IMR-90 (cell line): ENCODE measurements around the gene DTNA. TPM values are rescaled to one million over a fixed set of nuclear protein-coding genes. Genes with fewer than 3 reads are reported as not detected.

ENCODE experiments used
- ATAC-seq: fragments of 200-7000 bp; cut with Tn5 transposase; 2 replicates; pipeline ENCODE4 v1.9.1; 2020; ENCODE audit warnings: low read depth, mild to moderate bottlenecking, moderate library complexity
- BruUV-seq: library from RNA; stranded (reverse); fragments of 400-500 nt; replicated peaks from 2 replicates; lab custom pipeline; 2021; lab: Mats Ljungman, UMichigan
- CTCF ChIA-PET: fragments of 300-600 bp; formaldehyde crosslinking; extraction: SDS; loops from one replicate; lab custom pipeline; 2021; ENCODE audit warnings: antibody characterized with exemption; lab: Yijun Ruan, JAX
- POLR2A ChIA-PET: fragments of 300-600 bp; sonication (Branson Sonifier 250); formaldehyde crosslinking; loops from one replicate; lab custom pipeline; 2022; ENCODE audit warnings: antibody characterized with exemption; ENCODE audit not compliant: unreplicated experiment; lab: Charles Lee
- DNase-seq: peaks from one replicate; pipeline ENCODE4 v3.0.0; 2013
- H2AFZ ChIP-seq: replicated peaks from 2 replicates; pipeline ENCODE3; 2013; ENCODE audit warnings: low read length, mild to moderate bottlenecking; ENCODE audit not compliant: poor library complexity
- H2AK5ac ChIP-seq: 2 replicates; pipeline ENCODE4 v1.6.1; 2013; ENCODE audit warnings: low read depth, low read length, inconsistent platforms
- H2AK9ac ChIP-seq: replicated peaks from 2 replicates; pipeline ENCODE3; 2013; ENCODE audit warnings: mild to moderate bottlenecking, low read depth, low read length, moderate library complexity; ENCODE audit not compliant: poor library complexity
- H2BK120ac ChIP-seq: 2 replicates; pipeline ENCODE4 v1.6.1; 2013; ENCODE audit warnings: low read depth, low read length, inconsistent platforms
- H2BK15ac ChIP-seq: 3 replicates; pipeline ENCODE4 v1.6.1; 2013; ENCODE audit warnings: low read depth, low read length, inconsistent platforms
- H2BK20ac ChIP-seq: 2 replicates; pipeline ENCODE4 v1.6.1; 2013; ENCODE audit warnings: low read depth, mild to moderate bottlenecking, inconsistent platforms, low read length, moderate library complexity
- H2BK5ac ChIP-seq: 2 replicates; pipeline ENCODE4 v1.6.1; 2013; ENCODE audit warnings: mild to moderate bottlenecking, low read depth, low read length, inconsistent platforms; ENCODE audit not compliant: poor library complexity, severe bottlenecking
- H3K14ac ChIP-seq: replicated peaks from 2 replicates; pipeline ENCODE4 v1.6.1; 2013; ENCODE audit warnings: low read depth, low read length, inconsistent platforms
- H3K18ac ChIP-seq: 2 replicates; pipeline ENCODE4 v1.6.1; 2013; ENCODE audit warnings: low read depth, low read length, control low read depth
- H3K23ac ChIP-seq: 2 replicates; pipeline ENCODE4 v1.6.1; 2013; ENCODE audit warnings: low read depth, low read length, inconsistent platforms
- H3K27ac ChIP-seq: 2 replicates; pipeline ENCODE4 v1.5.1; 2013; ENCODE audit warnings: mild to moderate bottlenecking, control low read depth, low read length; ENCODE audit not compliant: insufficient read depth
- H3K27me3 ChIP-seq: 2 replicates; pipeline ENCODE4 v1.6.1; 2013; ENCODE audit warnings: low read length; ENCODE audit not compliant: control insufficient read depth, insufficient read depth
- H3K36me3 ChIP-seq: 2 replicates; pipeline ENCODE4 v1.6.1; 2013; ENCODE audit warnings: low read length, mixed read lengths; ENCODE audit not compliant: control insufficient read depth, insufficient read depth
- H3K4ac ChIP-seq: 2 replicates; pipeline ENCODE4 v1.6.1; 2013; ENCODE audit warnings: low read depth, low read length, inconsistent platforms
- H3K4me1 ChIP-seq: 2 replicates; pipeline ENCODE4 v1.6.1; 2013; ENCODE audit warnings: low read length, mixed read lengths; ENCODE audit not compliant: control insufficient read depth, insufficient read depth
- H3K4me2 ChIP-seq: 2 replicates; pipeline ENCODE4 v1.6.1; 2013; ENCODE audit warnings: low read depth, mild to moderate bottlenecking, control low read depth, low read length, moderate library complexity
- H3K4me3 ChIP-seq: 2 replicates; pipeline ENCODE4 v1.5.1; 2013; ENCODE audit warnings: low read depth, mild to moderate bottlenecking, control low read depth, low read length, moderate library complexity; ENCODE audit not compliant: insufficient read depth
- H3K56ac ChIP-seq: 2 replicates; pipeline ENCODE4 v1.6.1; 2013; ENCODE audit warnings: low read length, inconsistent platforms; ENCODE audit not compliant: insufficient read depth; ENCODE audit errors: extremely low read depth
- H3K79me1 ChIP-seq, 2 experiments: 2 replicates each; pipeline ENCODE4 v1.6.1; 2013; ENCODE audit warnings: low read length in 2 of 2, inconsistent platforms in 1 of 2, low read depth in 1 of 2
- H3K9ac ChIP-seq: 2 replicates; pipeline ENCODE4 v1.6.1; 2013; ENCODE audit warnings: low read depth, low read length, control low read depth
- H3K9me1 ChIP-seq: 2 replicates; pipeline ENCODE4 v1.6.1; 2013; ENCODE audit warnings: low read length, inconsistent platforms; ENCODE audit not compliant: insufficient read depth
- H3K9me3 ChIP-seq: 2 replicates; pipeline ENCODE4 v1.6.1; 2013; ENCODE audit warnings: low read length; ENCODE audit not compliant: control insufficient read depth, insufficient read depth
- H4K20me1 ChIP-seq: 2 replicates; pipeline ENCODE4 v1.6.1; 2013; ENCODE audit warnings: low read length, inconsistent platforms; ENCODE audit not compliant: insufficient read depth
- H4K5ac ChIP-seq: 2 replicates; pipeline ENCODE4 v1.6.1; 2013; ENCODE audit warnings: mild to moderate bottlenecking, low read depth, low read length, control low read depth
- H4K8ac ChIP-seq, 2 experiments: 2 replicates each; pipeline ENCODE4 v1.6.1; 2013; ENCODE audit warnings: low read depth in 2 of 2, low read length in 2 of 2, control low read depth in 1 of 2, inconsistent platforms in 1 of 2
- H4K91ac ChIP-seq: 2 replicates; pipeline ENCODE4 v1.6.1; 2013; ENCODE audit warnings: low read depth, low read length, inconsistent platforms; ENCODE audit not compliant: insufficient read depth
- BHLHE40 ChIP-seq: fragments of 150-350 bp; IDR thresholded peaks from 2 replicates; pipeline ENCODE4 v1.6.1; 2016; ENCODE audit warnings: mild to moderate bottlenecking, low read depth, low read length
- CEBPB ChIP-seq: IDR thresholded peaks from 2 replicates; pipeline ENCODE4 v1.6.1; 2012; ENCODE audit warnings: low read depth, low read length, improper control_type of control experiment
- CTCF ChIP-seq: conservative IDR thresholded peaks from 2 replicates; pipeline ENCODE4 v1.5.1; 2012; ENCODE audit warnings: mild to moderate bottlenecking, low read depth, low read length, improper control_type of control experiment
- ELK1 ChIP-seq: fragments of 150-350 bp; IDR thresholded peaks from 2 replicates; pipeline ENCODE4 v1.6.1; 2016; ENCODE audit warnings: low read depth, mild to moderate bottlenecking, low read length, moderate library complexity, borderline replicate concordance
- MAFK ChIP-seq: IDR thresholded peaks from 2 replicates; pipeline ENCODE4 v1.6.1; 2012; ENCODE audit warnings: low read depth, low read length, improper control_type of control experiment
- MAZ ChIP-seq: IDR thresholded peaks from 2 replicates; pipeline ENCODE4 v1.6.1; 2012; ENCODE audit warnings: low read depth, mild to moderate bottlenecking, low read length, improper control_type of control experiment, moderate library complexity, borderline replicate concordance
- NFE2L2 ChIP-seq: fragments of 150-350 bp; IDR thresholded peaks from 2 replicates; pipeline ENCODE4 v1.6.1; 2016; ENCODE audit warnings: low read depth, mild to moderate bottlenecking, low read length
- POLR2A ChIP-seq: IDR thresholded peaks from 2 replicates; pipeline ENCODE4 v1.6.1; 2012; ENCODE audit warnings: mild to moderate bottlenecking, low read depth, low read length
- RCOR1 ChIP-seq: IDR thresholded peaks from 2 replicates; pipeline ENCODE4 v1.6.1; 2012; ENCODE audit warnings: mild to moderate bottlenecking, low read length, improper control_type of control experiment; ENCODE audit not compliant: insufficient replicate concordance
- RFX5 ChIP-seq: IDR thresholded peaks from 2 replicates; pipeline ENCODE4 v1.8.0; 2012; ENCODE audit warnings: low read depth, mild to moderate bottlenecking, low read length, moderate library complexity
- SMC3 ChIP-seq: fragments of 150-350 bp; IDR thresholded peaks from 2 replicates; pipeline ENCODE4 v1.6.1; 2016; ENCODE audit warnings: low read depth, mild to moderate bottlenecking, antibody characterized with exemption, low read length, moderate library complexity
- whole genome bisulfite sequencing, 2 experiments: methylation state at CpG; one replicate each; pipeline versions ENCODE4 v1.1.5 to v1.1.7; 2013; ENCODE audit warnings: missing lambda C conversion rate in 2 of 2; ENCODE audit not compliant: insufficient read length in 1 of 2; ENCODE audit errors: extremely low coverage in 2 of 2; 5-methylcytosine and 5-hydroxymethylcytosine counted together
- dilution Hi-C: fragments of 300-500 bp; cut with HindIII; formaldehyde crosslinking; loops from one replicate; pipeline ENCODE4 v1.14.3; 2018; ENCODE audit warnings: low sequenced_read_pairs; ENCODE audit not compliant: unreplicated experiment
- in situ Hi-C: fragments of 300-500 bp; cut with MboI; formaldehyde crosslinking; loops from 3 replicates; pipeline ENCODE4 v1.14.3; 2019; ENCODE audit warnings: low sequenced_read_pairs, inconsistent platforms, mixed read lengths
- intact Hi-C: fragments of 100-400 bp; cut with micrococcal nuclease; formaldehyde crosslinking; loops from 2 replicates; pipeline ENCODE4 v1.10.0; 2022
- polyA plus RNA-seq, 3 experiments: library from polyadenylated mRNA; depleted of rRNA; stranded (reverse); fragments of >200 nt; gene quantifications; 2 replicates each; pipeline ENCODE4 v1.2.3, GENCODE V29; 2012; ENCODE audit warnings: low replicate concordance in 1 of 3
- total RNA-seq: library from RNA; depleted of rRNA; stranded (reverse); fragments of >200 nt; gene quantifications from 2 replicates; pipeline ENCODE4 v1.2.3, GENCODE V29; 2012

DTNA gene
- total and polyA plus RNA-seq, 2 of the 4 experiments (the other 2 are of a cell fraction) = 9.5 to 10.8 TPM

- no peak overlapping the region for H3K4ac ChIP-seq
- H3K18ac ChIP-seq = no peak overlapping the region
- H3K4me2 ChIP-seq = no peak overlapping the region
- H2BK120ac ChIP-seq = no peak overlapping the region
- no peaks in the 10 kb centered on the region for H4K20me1 ChIP-seq
- H2AK9ac ChIP-seq = no peak overlapping the region
- no peak overlapping the region for H2BK20ac ChIP-seq
- H3K4me1 ChIP-seq = peaks cover 2% of the 10 kb centered on the region; the same call in 1 of the 2 replicates
- H3K56ac ChIP-seq = no peak overlapping the region
- no peak overlapping the region; a peak in 1 of 4 replicates for H4K8ac ChIP-seq
- no TSS peak for BruUV-seq
- dilution Hi-C loops (no loop called here), in situ Hi-C loops (no loop called here), intact Hi-C loops (no loop called here)
- no peak overlapping the region for H2AFZ ChIP-seq
- H3K4me3 ChIP-seq = no peak overlapping the region
- H3K9me1 ChIP-seq = no peaks in the 10 kb centered on the region
- DNase-seq (peak; percentile 13), ATAC-seq (no peak)
- TF ChIP-seq SMC3 (no peak), ELK1 (no peak), RFX5 (no peak), NFE2L2 (no peak), RCOR1 (no peak), CTCF (no peak), BHLHE40 (no peak), CEBPB (no peak), MAZ (no peak), POLR2A (no peak), MAFK (no peak)
- H3K27ac ChIP-seq = no peak overlapping the region
- no peaks in the 10 kb centered on the region for H3K79me1 ChIP-seq
- no peak overlapping the region for H2BK5ac ChIP-seq
- no peak overlapping the region for H4K5ac ChIP-seq
- CTCF ChIA-PET = interaction anchor here (1.9 kb wide), 1 partner anchor 32 kb away, joined by 4 read pairs; no protein-coding TSS in a partner anchor
- no peaks in the 10 kb centered on the region for H3K27me3 ChIP-seq
- no peak overlapping the region for H4K91ac ChIP-seq
- H3K36me3 ChIP-seq = no peaks in the 10 kb centered on the region
- no CpG with 5 or more reads among the region's 5 CpGs for WGBS, 2 experiments
- H3K14ac ChIP-seq = no peak overlapping the region
- no peak overlapping the region for H2BK15ac ChIP-seq
- no peak overlapping the region for H3K9ac ChIP-seq
- H2AK5ac ChIP-seq = no peak overlapping the region
- POLR2A ChIA-PET = no interaction called here
- no peaks in the 10 kb centered on the region for H3K9me3 ChIP-seq
- no peak overlapping the region for H3K23ac ChIP-seq
Observed at GRCh38 chr18:34694591-34695165, 15.4 kb upstream of the DTNA start.
